Ascending aorta (tissue), 2 donors: ENCODE data around the gene SLC35F6. TPM values are rescaled to one million over a fixed set of nuclear protein-coding genes. Genes with fewer than 3 reads are reported as not detected.
A peak's percentile ranks its signal among the peaks of the same experiment; 100 is the strongest.

Experiments
- DNase-seq, 2 donors: peaks; one replicate each; pipeline ENCODE4 v3.0.0-alpha.2; 2019; ENCODE audit warnings: low spot score in 2 of 2
- H3K27ac ChIP-seq, 2 donors: fragments of 200-600 bp; sonication (generic); one replicate each; pipeline ENCODE4 v1.5.1; 2016 to 2017; ENCODE audit warnings: mild to moderate bottlenecking in 1 of 2
- H3K27me3 ChIP-seq: fragments of 200-600 bp; sonication (generic); one replicate; pipeline ENCODE4 v1.5.1; 2017
- H3K36me3 ChIP-seq, 2 donors: fragments of 200-600 bp; sonication (generic); one replicate each; pipeline ENCODE4 v1.5.1; 2016
- H3K4me1 ChIP-seq, 2 donors: fragments of 200-600 bp; sonication (generic); one replicate each; pipeline ENCODE4 v1.5.1; 2016 to 2017; ENCODE audit warnings: mild to moderate bottlenecking in 1 of 2
- H3K4me3 ChIP-seq, 2 donors: fragments of 200-600 bp; sonication (generic); one replicate each; pipeline ENCODE4 v1.5.1; 2016 to 2017; ENCODE audit warnings: mild to moderate bottlenecking in 1 of 2
- H3K9me3 ChIP-seq, 2 donors: fragments of 200-600 bp; sonication (generic); one replicate each; pipeline ENCODE4 v1.5.1; 2016
- CTCF ChIP-seq, 3 experiments: fragments of 200-600 bp in 2 of 3; fragments of 450-650 bp in 1 of 3; sonication (generic) in 2 of 3; IDR thresholded peaks; one replicate each; pipeline ENCODE4 v1.5.1; 2016 to 2019; ENCODE audit warnings: antibody characterized with exemption in 3 of 3, mild to moderate bottlenecking in 1 of 3, moderate library complexity in 1 of 3
- intact Hi-C: fragments of 100-400 bp; cut with DNase I; formaldehyde crosslinking; loops from one replicate; pipeline ENCODE4 v1.15.1; 2023
- total RNA-seq: library from RNA; depleted of rRNA; stranded (reverse); fragments of >200 nt; gene quantifications from one replicate; pipeline ENCODE4 v1.1.0, GENCODE V29; 2016

SLC35F6 gene
- total RNA-seq, 1 donor from 2014 or later, result 43.4 TPM

DNA sequence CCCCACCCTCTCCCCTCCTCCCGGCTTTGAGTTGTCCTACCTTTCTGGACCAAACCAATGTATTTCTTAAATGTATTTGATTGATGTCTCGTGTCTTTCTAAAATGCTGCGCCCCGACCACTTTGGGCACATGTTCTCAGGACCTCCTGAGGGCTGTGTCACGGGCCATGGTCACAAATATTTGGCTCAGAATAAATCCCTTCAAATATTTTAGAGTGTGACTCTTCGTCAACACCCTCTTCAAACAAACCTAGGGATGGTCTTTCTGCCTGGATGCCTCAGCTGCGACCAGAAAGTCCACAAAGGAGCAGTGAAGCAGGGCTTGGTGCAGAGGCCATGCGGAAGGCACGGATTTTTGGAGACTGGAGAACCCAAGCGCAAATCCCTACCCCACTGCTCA is 1.1 kb upstream of the SLC35F6 start:
- H3K4me3 ChIP-seq, result no peak overlapping the region
- H3K4me1 ChIP-seq, result peaks cover 10 to 34% of the 10 kb centered on the region in 2 donors
- DNase-seq, result no peak
- H3K9me3 ChIP-seq, result no peaks in the 10 kb centered on the region
- H3K36me3 ChIP-seq, result no peaks in the 10 kb centered on the region
- intact Hi-C loops, result loop anchor here (10.0 kb wide), 3 partner anchors 312 to 888 kb away; partner anchors contain the start of genes ASXL2, ATRAID, CAD and EMILIN1
- H3K27ac ChIP-seq, result no peak overlapping the region
- no peaks in the 10 kb centered on the region for H3K27me3 ChIP-seq
- no peak for TF ChIP-seq CTCF (IDR thresholded peaks at IDR 0.05)

GRCh38 chr2:26764906-26765305 is 822 bp downstream of the SLC35F6 start:
- H3K27me3 ChIP-seq, result no peaks in the 10 kb centered on the region
- no peaks in the 10 kb centered on the region for H3K36me3 ChIP-seq
- intact Hi-C loops, result loop anchor here (1.0 to 10.0 kb wide), 4 partner anchors 20 to 890 kb away; partner anchors contain the start of genes ASXL2, ATRAID, CAD and EMILIN1
- no peak for DNase-seq
- H3K27ac ChIP-seq, result peak overlapping the region; percentile 86 to 97
- H3K4me3 ChIP-seq, result peak overlapping the region; percentile 75 to 96
- H3K4me1 ChIP-seq, result peaks cover 7 to 34% of the 10 kb centered on the region in 2 donors
- no peak for TF ChIP-seq CTCF (IDR thresholded peaks at IDR 0.05)
- H3K9me3 ChIP-seq, result no peaks in the 10 kb centered on the region

GRCh38 chr2:26765475-26766200 is 1.6 kb downstream of the SLC35F6 start:
- H3K27ac ChIP-seq, result peak overlapping the region; percentile 86 to 97
- no peaks in the 10 kb centered on the region for H3K36me3 ChIP-seq
- peaks cover 8 to 35% of the 10 kb centered on the region in 2 donors for H3K4me1 ChIP-seq
- no peaks in the 10 kb centered on the region for H3K27me3 ChIP-seq
- intact Hi-C loops, result loop anchor here (10.0 kb wide), 3 partner anchors 309 to 891 kb away; partner anchors contain the start of genes ASXL2, ATRAID, CAD and EMILIN1
- no peak for DNase-seq
- peak overlapping the region; percentile 75 to 96 for H3K4me3 ChIP-seq
- no peak for TF ChIP-seq CTCF (IDR thresholded peaks at IDR 0.05)
- H3K9me3 ChIP-seq, result no peaks in the 10 kb centered on the region

GRCh38 chr2:26767129-26767528 is 3.0 kb downstream of the SLC35F6 start:
- H3K36me3 ChIP-seq, result no peaks in the 10 kb centered on the region
- no peaks in the 10 kb centered on the region for H3K9me3 ChIP-seq
- TF ChIP-seq CTCF (IDR thresholded peaks at IDR 0.05), result no peak
- DNase-seq, result no peak
- no peaks in the 10 kb centered on the region for H3K27me3 ChIP-seq
- intact Hi-C loops, result loop anchor here (10.0 kb wide), 3 partner anchors 308 to 892 kb away; partner anchors contain the start of genes ASXL2, ATRAID, CAD and EMILIN1
- no peak overlapping the region for H3K4me3 ChIP-seq
- H3K27ac ChIP-seq, result peak overlapping the region; percentile 9 to 15
- H3K4me1 ChIP-seq, result peaks cover 23 to 49% of the 10 kb centered on the region in 2 donors

DNA sequence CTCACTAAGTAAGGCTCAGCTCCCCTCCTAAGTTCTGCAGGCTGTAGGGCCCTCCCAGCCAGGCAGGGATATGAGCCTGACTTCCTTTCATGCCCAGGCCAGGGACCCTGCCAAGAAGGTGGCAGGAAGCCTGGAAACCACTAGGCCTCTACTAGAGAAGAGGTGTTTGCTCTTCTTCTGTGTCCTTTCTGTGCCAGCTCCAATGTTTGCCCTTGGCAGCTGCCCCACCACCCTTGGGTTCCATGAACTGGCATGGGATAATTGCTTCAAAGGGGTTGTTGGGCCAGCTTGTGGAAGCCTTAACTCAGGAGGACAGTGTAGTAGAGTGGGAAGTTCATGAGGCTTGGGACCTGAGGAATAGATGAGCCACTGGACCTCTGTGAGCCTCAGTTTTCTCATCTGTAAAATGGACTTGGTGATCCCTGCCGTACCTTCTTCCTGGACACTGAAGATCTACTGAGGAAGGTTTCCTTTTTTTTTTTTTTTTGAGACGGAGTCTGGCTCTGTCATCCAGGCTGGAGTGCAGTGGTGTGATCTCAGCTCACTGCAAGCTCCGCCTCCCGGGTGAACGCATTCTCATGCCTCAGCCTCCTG is 3.9 kb downstream of the SLC35F6 start:
- no peak for DNase-seq
- H3K4me3 ChIP-seq, result no peak overlapping the region
- no peaks in the 10 kb centered on the region for H3K27me3 ChIP-seq
- intact Hi-C loops, result loop anchor here (10.0 kb wide), 3 partner anchors 307 to 893 kb away; partner anchors contain the start of genes ASXL2, ATRAID, CAD and EMILIN1
- no peaks in the 10 kb centered on the region for H3K9me3 ChIP-seq
- peaks cover 25 to 55% of the 10 kb centered on the region in 2 donors for H3K4me1 ChIP-seq
- H3K36me3 ChIP-seq, result no peaks in the 10 kb centered on the region
- peak overlapping the region; percentile 70 to 81 for H3K27ac ChIP-seq
- no peak for TF ChIP-seq CTCF (IDR thresholded peaks at IDR 0.05)
